A549 (cell line): Measurements from ENCODE around the gene SYNPR. TPM values are rescaled to one million over a fixed set of nuclear protein-coding genes. Genes with fewer than 3 reads are reported as not detected.

Source experiments
- ATAC-seq, 2 experiments: fragments of 200-7000 bp in 1 of 2; fragments of >200 bp in 1 of 2; cut with Nextera tagmentation in 1 of 2; cut with Tn5 transposase in 1 of 2; 3 replicates each; pipeline versions ENCODE4 v1.8.0 to v1.9.1; 2018 to 2020; ENCODE audit warnings: mild to moderate bottlenecking in 1 of 2, moderate library complexity in 1 of 2
- CTCF ChIA-PET: fragments of 300-600 bp; sonication (Branson Sonifier 250); formaldehyde crosslinking; extraction: SDS; loops from one replicate; lab custom pipeline; 2021; ENCODE audit warnings: antibody characterized with exemption, inconsistent platforms; lab: Yijun Ruan, JAX
- POLR2A ChIA-PET: fragments of 350-600 bp; formaldehyde crosslinking; extraction: SDS; loops from one replicate; lab custom pipeline; 2021; ENCODE audit warnings: antibody characterized with exemption, inconsistent platforms; lab: Yijun Ruan, JAX
- DNase-seq, 2 experiments: peaks; one replicate each; pipeline versions ENCODE4 v3.0.0 to v3.0.0-alpha.2; 2011 to 2016; ENCODE audit warnings: low read depth in 1 of 2, low spot score in 1 of 2
- FAIRE-seq: peaks from 2 replicates; lab custom pipeline; 2011; peaks lifted over from hg19 to GRCh38; lab: Jason Lieb, UNC
- H3K27ac ChIP-seq, 2 experiments: fragments of >200 bp; sonication (Bioruptor Twin); formaldehyde crosslinking; 3 replicates each; pipeline ENCODE4 v1.5.1; 2016 to 2017
- H3K4me1 ChIP-seq: fragments of >200 bp; sonication (Bioruptor Twin); formaldehyde crosslinking; 3 replicates; pipeline ENCODE4 v1.6.1; 2016
- H3K4me2 ChIP-seq: fragments of >200 bp; sonication (Bioruptor Twin); formaldehyde crosslinking; 3 replicates; pipeline ENCODE4 v1.6.1; 2016
- H3K4me3 ChIP-seq: fragments of >200 bp; sonication (Bioruptor Twin); formaldehyde crosslinking; 3 replicates; pipeline ENCODE4 v1.5.1; 2016
- H3K9me3 ChIP-seq: fragments of >200 bp; sonication (Bioruptor Twin); formaldehyde crosslinking; 3 replicates; pipeline ENCODE4 v1.6.1; 2016
- BCL3 ChIP-seq: fragments of >200 bp; sonication (Bioruptor Twin); formaldehyde crosslinking; IDR thresholded peaks from 3 replicates; pipeline ENCODE4 v1.6.1; 2016
- BHLHE40 ChIP-seq: IDR thresholded peaks from 2 replicates; pipeline ENCODE4 v1.6.1; 2012; ENCODE audit warnings: low read depth, low read length, inconsistent platforms
- CBX2 ChIP-seq: fragments of 200-600 bp; sonication (generic); IDR thresholded peaks from 2 replicates; pipeline ENCODE4 v1.6.1; 2016; ENCODE audit warnings: low read depth, mild to moderate bottlenecking, borderline replicate concordance
- CHD4 ChIP-seq: fragments of 200-600 bp; sonication (generic); IDR thresholded peaks from 2 replicates; pipeline ENCODE4 v1.6.1; 2016; ENCODE audit warnings: antibody characterized with exemption, mild to moderate bottlenecking, borderline replicate concordance
- CTCF ChIP-seq: fragments of >200 bp; sonication (Bioruptor Twin); formaldehyde crosslinking; IDR thresholded peaks from 3 replicates; pipeline ENCODE4 v1.5.1; 2016
- EP300 ChIP-seq, 2 experiments: fragments of >200 bp; sonication (Bioruptor Twin); formaldehyde crosslinking; IDR thresholded peaks; 2 replicates in 1 of 2; 3 replicates in 1 of 2; pipeline ENCODE4 v1.6.1; 2016 to 2017
- FOSL2 ChIP-seq, 2 experiments: fragments of 450-650 bp in 1 of 2; fragments of >200 bp in 1 of 2; sonication (Bioruptor Twin) in 1 of 2; formaldehyde crosslinking; IDR thresholded peaks; 2 replicates each; pipeline versions ENCODE4 v1.5.0 to v1.6.1; 2016 to 2020; ENCODE audit warnings: mild to moderate bottlenecking in 1 of 2, moderate library complexity in 1 of 2
- FOXS1 ChIP-seq: fragments of 250-450 bp; sonication (Bioruptor Pico); IDR thresholded peaks from 2 replicates; pipeline ENCODE4 v1.5.0; 2020; ENCODE audit warnings: mild to moderate bottlenecking, moderate library complexity
- GATA3 ChIP-seq: IDR thresholded peaks from 2 replicates; pipeline ENCODE4 v1.6.1; 2012; ENCODE audit warnings: borderline replicate concordance
- JUNB ChIP-seq: fragments of >200 bp; sonication (Bioruptor Twin); formaldehyde crosslinking; IDR thresholded peaks from 2 replicates; pipeline ENCODE4 v1.6.1; 2016
- KDM5A ChIP-seq: fragments of 200-600 bp; sonication (generic); IDR thresholded peaks from 2 replicates; pipeline ENCODE4 v1.6.1; 2016; ENCODE audit warnings: antibody characterized with exemption, mild to moderate bottlenecking
- MAZ ChIP-seq: fragments of 150-350 bp; IDR thresholded peaks from 2 replicates; pipeline ENCODE4 v1.6.1; 2014; ENCODE audit warnings: antibody characterized with exemption, low read depth, low read length, borderline replicate concordance
- NFE2L2 ChIP-seq: fragments of 150-350 bp; conservative IDR thresholded peaks from 2 replicates; pipeline ENCODE4 v1.6.1; 2014; ENCODE audit warnings: low read length
- NR3C1 ChIP-seq: fragments of >200 bp; sonication (Bioruptor Twin); formaldehyde crosslinking; IDR thresholded peaks from 3 replicates; pipeline ENCODE4 v1.6.1; 2017
- PBX3 ChIP-seq: IDR thresholded peaks from 2 replicates; pipeline ENCODE4 v1.6.1; 2012
- POLR2A ChIP-seq: IDR thresholded peaks from 2 replicates; pipeline ENCODE4 v1.6.1; 2012; ENCODE audit warnings: mild to moderate bottlenecking, low read length
- POLR2AphosphoS2 ChIP-seq: conservative IDR thresholded peaks from 2 replicates; pipeline ENCODE4 v1.6.1; 2012; ENCODE audit warnings: low read length, improper control_type of control experiment, inconsistent platforms
- RAD21 ChIP-seq, 2 experiments: fragments of >200 bp in 1 of 2; sonication (Bioruptor Twin) in 1 of 2; formaldehyde crosslinking in 1 of 2; IDR thresholded peaks in 1 of 2; conservative IDR thresholded peaks in 1 of 2; 2 replicates in 1 of 2; 3 replicates in 1 of 2; pipeline ENCODE4 v1.6.1; 2012 to 2018; ENCODE audit warnings: inconsistent platforms in 1 of 2
- RFX5 ChIP-seq: fragments of 450-650 bp; IDR thresholded peaks from 2 replicates; pipeline ENCODE4 v1.7.1; 2014; ENCODE audit warnings: antibody characterized with exemption, mild to moderate bottlenecking, moderate library complexity
- SMC3 ChIP-seq: fragments of >200 bp; sonication (Bioruptor Twin); formaldehyde crosslinking; IDR thresholded peaks from 3 replicates; pipeline ENCODE4 v1.6.1; 2018; ENCODE audit warnings: inconsistent platforms
- SREBF2 ChIP-seq: fragments of 450-650 bp; IDR thresholded peaks from 2 replicates; pipeline ENCODE4 v1.6.1; 2014; ENCODE audit warnings: mild to moderate bottlenecking, moderate library complexity
- TFCP2L1 ChIP-seq: fragments of 250-450 bp; sonication (Bioruptor Pico); IDR thresholded peaks from 2 replicates; pipeline ENCODE4 v1.5.0; 2021; ENCODE audit warnings: mild to moderate bottlenecking
- TP53 ChIP-seq: fragments of 250-450 bp; sonication (Bioruptor Pico); IDR thresholded peaks from 2 replicates; pipeline ENCODE4 v1.5.0; 2021; ENCODE audit warnings: mild to moderate bottlenecking, moderate library complexity
- ZFP36 ChIP-seq: fragments of 450-650 bp; IDR thresholded peaks from 2 replicates; pipeline ENCODE4 v1.6.1; 2014; ENCODE audit warnings: borderline replicate concordance; ENCODE audit not compliant: partially characterized antibody
- WGBS: methylation state at CpG from one replicate; pipeline ENCODE4 v1.1.6; 2017; ENCODE audit errors: missing lambda C conversion rate; 5-methylcytosine and 5-hydroxymethylcytosine counted together
- polyA plus RNA-seq, 4 experiments: library from polyadenylated mRNA; depleted of rRNA in 3 of 4; stranded (reverse); fragments of >200 nt; fragmentation: RNase III in 1 of 4; extraction: RNeasy Plus Mini Kit Qiagen cat#74134 plus additional on column Dnase treatment in 1 of 4; gene quantifications; 2 replicates in 3 of 4; 3 replicates in 1 of 4; pipeline ENCODE4 v1.2.3, GENCODE V29; 2011 to 2017

The SYNPR gene
- polyA plus RNA-seq, 2 of the 4 experiments (the other 2 are of a cell fraction), result not detected

GRCh38 chr3:63588895-63589294 is 310.8 kb downstream of the SYNPR start:
- peak in 1 of 2 experiments; percentile 1 for DNase-seq
- FAIRE-seq, result no peak
- H3K4me3 ChIP-seq, result no peak overlapping the region
- ChIA-PET CTCF (no interaction called here), POLR2A (no interaction called here)
- no peaks in the 10 kb centered on the region for H3K9me3 ChIP-seq
- 0% methylated on average over 1 of the region's 1 CpG for WGBS
- TF ChIP-seq TFCP2L1 (CRISPR knock-in tag) (no peak), RAD21 (conservative IDR thresholded peaks at IDR 0.05 in 1 of 2, IDR thresholded peaks at IDR 0.05 in 1 of 2) (no peak), SMC3 (no peak), KDM5A (no peak), FOSL2 (IDR thresholded peaks at IDR 0.05) (no peak), FOSL2 (CRISPR knock-in tag; IDR thresholded peaks at IDR 0.05) (no peak), FOXS1 (CRISPR knock-in tag) (no peak), CTCF (no peak), CHD4 (no peak), POLR2AphosphoS2 (no peak)
- H3K4me2 ChIP-seq, result no peak overlapping the region
- no peaks in the 10 kb centered on the region for H3K4me1 ChIP-seq
- no peak for ATAC-seq
- no peak overlapping the region for H3K27ac ChIP-seq

- POLR2A ChIA-PET, result no interaction called here
- TF ChIP-seq GATA3 (no peak), NR3C1 (no peak), ZFP36 (no peak), RAD21 (conservative IDR thresholded peaks at IDR 0.05 in 1 of 2, IDR thresholded peaks at IDR 0.05 in 1 of 2) (no peak), BHLHE40 (no peak), POLR2A (no peak), CTCF (no peak), PBX3 (no peak), JUNB (no peak), RFX5 (no peak), TP53 (CRISPR knock-in tag) (no peak)
- no peak for ATAC-seq
These were observed 315.7 kb downstream of the SYNPR start for GRCh38 chr3:63593779-63594178.

DNA sequence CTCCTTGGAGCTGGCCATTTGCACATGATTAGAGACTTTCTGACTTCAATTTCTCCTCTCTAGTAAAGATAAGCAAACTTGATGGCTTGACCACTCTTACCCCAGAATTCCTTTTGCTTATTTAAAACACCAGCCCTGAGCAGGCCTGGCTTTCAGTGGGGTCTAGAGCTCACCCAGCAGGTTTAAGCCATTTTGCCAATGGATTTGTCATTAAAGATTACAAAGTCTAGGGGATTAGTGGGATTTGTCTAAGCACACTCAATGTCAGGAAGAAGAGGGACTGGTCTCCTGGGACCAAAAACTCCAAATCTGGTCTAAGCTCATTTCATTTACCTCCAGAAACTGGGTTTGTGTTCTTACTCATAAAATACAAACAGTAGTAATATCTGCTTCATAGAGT is 317.1 kb downstream of the SYNPR start:
- ChIA-PET CTCF (no interaction called here), POLR2A (no interaction called here)
- no peaks in the 10 kb centered on the region for H3K9me3 ChIP-seq
- DNase-seq (no peak), ATAC-seq (no peak), FAIRE-seq (no peak)
- no peak overlapping the region for H3K27ac ChIP-seq
- no peak for TF ChIP-seq TP53 (CRISPR knock-in tag)
- TF ChIP-seq RAD21 (conservative IDR thresholded peaks at IDR 0.05 in 1 of 2, IDR thresholded peaks at IDR 0.05 in 1 of 2), result no peak
- TF ChIP-seq MAZ, result no peak
- no peak for TF ChIP-seq EP300 (IDR thresholded peaks at IDR 0.05)
- TF ChIP-seq SREBF2, result no peak
- no peak for TF ChIP-seq CBX2
- TF ChIP-seq BCL3, result no peak
- no peak for TF ChIP-seq NFE2L2
- no peak overlapping the region for H3K4me3 ChIP-seq
- H3K4me1 ChIP-seq, result no peaks in the 10 kb centered on the region
- no peak overlapping the region for H3K4me2 ChIP-seq

More at GRCh38 chr3:63593779-63594178, 315.7 kb downstream of the SYNPR start:
- no peak overlapping the region for H3K4me2 ChIP-seq
- WGBS, result 2% methylated on average over 2 of the region's 2 CpGs
- DNase-seq, result no peak
- CTCF ChIA-PET, result no interaction called here
- no peaks in the 10 kb centered on the region for H3K4me1 ChIP-seq
- FAIRE-seq, result no peak
- H3K27ac ChIP-seq, result no peak overlapping the region
- H3K9me3 ChIP-seq, result no peaks in the 10 kb centered on the region
- H3K4me3 ChIP-seq, result no peak overlapping the region
